Common myeloid progenitor, CD34-positive (primary cell): ENCODE measurements around the gene NISCH.

Experiments used
- CTCF ChIA-PET: fragments of 350-600 bp; sonication (Branson Sonifier 250); formaldehyde crosslinking; loops from one replicate; lab custom pipeline; 2021; ENCODE audit warnings: antibody characterized with exemption; lab: Charles Lee
- POLR2A ChIA-PET: fragments of 350-600 bp; sonication (Branson Sonifier 250); formaldehyde crosslinking; loops from one replicate; lab custom pipeline; 2021; ENCODE audit warnings: antibody characterized with exemption; lab: Charles Lee
- DNase-seq, 3 donors: peaks; one replicate each; pipeline versions ENCODE4 v3.0.0 to v3.0.0-alpha.2; 2013
- H3K27ac ChIP-seq, 2 experiments: 1 replicate in 1 of 2; 2 replicates in 1 of 2; pipeline ENCODE4 v1.7.0; 2013; ENCODE audit warnings: inconsistent platforms in 2 of 2, low read length in 2 of 2, mild to moderate bottlenecking in 2 of 2, low read depth in 1 of 2, moderate library complexity in 1 of 2; ENCODE audit not compliant: severe bottlenecking in 2 of 2, insufficient read depth in 1 of 2, poor library complexity in 1 of 2
- H3K27me3 ChIP-seq, 5 experiments: replicated peaks in 2 of 5; 1 replicate in 3 of 5; 2 replicates in 2 of 5; pipeline versions ENCODE4 v1.6.1 to v1.7.0; 2013; ENCODE audit warnings: low read length in 4 of 5, mild to moderate bottlenecking in 2 of 5, moderate library complexity in 2 of 5, inconsistent platforms in 1 of 5; ENCODE audit not compliant: insufficient read depth in 5 of 5, control insufficient read depth in 4 of 5
- H3K36me3 ChIP-seq, 4 experiments: 1 replicate in 2 of 4; 2 replicates in 2 of 4; pipeline versions ENCODE4 v1.6.1 to v1.7.0; 2013; ENCODE audit warnings: low read length in 3 of 4, control low read depth in 1 of 4, mild to moderate bottlenecking in 1 of 4; ENCODE audit not compliant: control insufficient read depth in 4 of 4, insufficient read depth in 4 of 4
- H3K4me1 ChIP-seq, 4 experiments: 1 replicate in 3 of 4; 2 replicates in 1 of 4; pipeline versions ENCODE4 v1.6.1 to v1.7.1; 2013; ENCODE audit warnings: low read length in 3 of 4, mild to moderate bottlenecking in 3 of 4, control low read depth in 1 of 4, inconsistent platforms in 1 of 4, moderate library complexity in 1 of 4; ENCODE audit not compliant: control insufficient read depth in 4 of 4, insufficient read depth in 4 of 4; ENCODE audit errors: control extremely low read depth in 1 of 4
- H3K4me3 ChIP-seq, 7 experiments: 1 replicate in 4 of 7; 2 replicates in 3 of 7; pipeline versions ENCODE4 v1.5.1 to v1.7.0; 2013; ENCODE audit warnings: mild to moderate bottlenecking in 7 of 7, low read length in 6 of 7, moderate library complexity in 6 of 7, inconsistent platforms in 2 of 7, low read depth in 2 of 7, control low read depth in 1 of 7; ENCODE audit not compliant: insufficient read depth in 4 of 7, control insufficient read depth in 1 of 7; ENCODE audit errors: extremely low read depth in 1 of 7
- H3K9me3 ChIP-seq, 5 experiments: 1 replicate in 4 of 5; 2 replicates in 1 of 5; pipeline versions ENCODE4 v1.6.1 to v1.7.1; 2013; ENCODE audit warnings: low read length in 4 of 5, mild to moderate bottlenecking in 2 of 5, inconsistent platforms in 1 of 5, low read depth in 1 of 5, moderate library complexity in 1 of 5; ENCODE audit not compliant: control insufficient read depth in 4 of 5, insufficient read depth in 2 of 5; ENCODE audit errors: control extremely low read depth in 1 of 5
- WGBS: methylation state at CpG from one replicate; pipeline ENCODE4 v1.1.5; 2013; ENCODE audit not compliant: insufficient coverage; 5-methylcytosine and 5-hydroxymethylcytosine counted together

NISCH gene

GRCh38 chr3:52453496-52454249, 1.7 kb upstream of the NISCH start, which contains the start of gene TNNC1:
TNNC1 (minus strand) TSS chr3:52454041; CDS start chr3:52454015, 26 bp downstream.
- Histone ChIP-seq H3K27ac (peak within 1 kb of the TSS in 1 of 2 experiments; percentile 78), H3K9me3 (no peaks in the 10 kb centered on the region), H3K4me1 (peaks cover 0 to 31% (median 23%) of the 10 kb centered on the region in 4 experiments), H3K36me3 (peaks cover under 1 to 14% (median 9%) of the 10 kb centered on the region in 4 experiments), H3K4me3 (peak within 1 kb of the TSS; percentile 61 to 84 (median 76)), H3K27me3 (no peaks in the 10 kb centered on the region)
- no peak for DNase-seq
- ChIA-PET POLR2A (no interaction called here), CTCF (interaction anchor here (0.9 to 15.4 kb wide), 5 partner anchors 10 to 234 kb away, joined by 3 to 477 read pairs (median 3); no protein-coding TSS in a partner anchor)
- WGBS = 90% methylated on average over 12 of the region's 16 CpGs

GRCh38 chr3:52454250-52454937, 1.0 kb upstream of the NISCH start:
- ChIA-PET CTCF (interaction anchor here (1.0 to 15.4 kb wide), 3 partner anchors 17 to 235 kb away, joined by 3 to 477 read pairs (median 3); no protein-coding TSS in a partner anchor), POLR2A (no interaction called here)
- 74% methylated on average over 7 of the region's 8 CpGs for WGBS
- no peaks in the 10 kb centered on the region for H3K9me3 ChIP-seq
- peaks cover 0 to 31% (median 23%) of the 10 kb centered on the region in 4 experiments for H3K4me1 ChIP-seq
- H3K4me3 ChIP-seq = peak overlapping the region in 4 of 7 experiments; percentile 73 to 84 (median 80)
- H3K27ac ChIP-seq = peak overlapping the region in 1 of 2 experiments; percentile 78
- no peak for DNase-seq
- peaks cover 7 to 20% (median 15%) of the 10 kb centered on the region in 4 experiments for H3K36me3 ChIP-seq
- no peaks in the 10 kb centered on the region for H3K27me3 ChIP-seq

- Histone ChIP-seq H3K27me3 (no peaks in the 10 kb centered on the region), H3K36me3 (peaks cover 7 to 23% (median 16%) of the 10 kb centered on the region in 4 experiments), H3K4me3 (peak overlapping the region; percentile 61 to 84 (median 76)), H3K27ac (peak overlapping the region; percentile 40 to 78), H3K4me1 (peaks cover 0 to 31% (median 23%) of the 10 kb centered on the region in 4 experiments), H3K9me3 (no peaks in the 10 kb centered on the region)
- POLR2A ChIA-PET = no interaction called here
- WGBS = 59% methylated on average over 11 of the region's 11 CpGs
- DNase-seq = no peak
- CTCF ChIA-PET = interaction anchor here (1.4 to 15.4 kb wide), 2 partner anchors 17 to 31 kb away, joined by 3 to 477 read pairs; no protein-coding TSS in a partner anchor
Measured at GRCh38 chr3:52454938-52455282, 494 bp upstream of the NISCH start.

- DNase-seq = peak in 1 of 3 donors; percentile 21
- 0% methylated on average over 1 of the region's 13 CpGs for WGBS
- no peaks in the 10 kb centered on the region for H3K9me3 ChIP-seq
- H3K27ac ChIP-seq = peak overlapping the region; percentile 36 to 81
- POLR2A ChIA-PET = interaction anchor here (0.6 kb wide), 1 partner anchor 189 kb away, joined by 3 read pairs; no protein-coding TSS in a partner anchor
- CTCF ChIA-PET = interaction anchor here (1.0 to 7.3 kb wide), 6 partner anchors 9 to 112 kb away, joined by 3 to 61 read pairs (median 3); no protein-coding TSS in a partner anchor
- peaks cover 9 to 32% (median 24%) of the 10 kb centered on the region in 4 experiments for H3K36me3 ChIP-seq
- H3K4me1 ChIP-seq = peaks cover 0 to 31% (median 23%) of the 10 kb centered on the region in 4 experiments
- H3K4me3 ChIP-seq = peak overlapping the region; percentile 56 to 90 (median 76)
- H3K27me3 ChIP-seq = no peaks in the 10 kb centered on the region
Measured at GRCh38 chr3:52456169-52456799, 880 bp downstream of the NISCH start.

- ChIA-PET POLR2A (no interaction called here), CTCF (interaction anchor here (1.0 to 7.3 kb wide), 7 partner anchors 9 to 111 kb away, joined by 3 to 61 read pairs (median 3); no protein-coding TSS in a partner anchor)
- no peak for DNase-seq
- peaks cover 9 to 33% (median 25%) of the 10 kb centered on the region in 4 experiments for H3K36me3 ChIP-seq
- peak overlapping the region in 5 of 7 experiments; percentile 73 to 90 (median 78) for H3K4me3 ChIP-seq
- WGBS = no CpG with 5 or more reads among the region's 5 CpGs
- H3K4me1 ChIP-seq = peaks cover 0 to 31% (median 23%) of the 10 kb centered on the region in 4 experiments
- no peaks in the 10 kb centered on the region for H3K9me3 ChIP-seq
- H3K27me3 ChIP-seq = no peaks in the 10 kb centered on the region
- H3K27ac ChIP-seq = peak overlapping the region; percentile 36 to 81
Measured at GRCh38 chr3:52456800-52457183, 1.4 kb downstream of the NISCH start.

- ChIA-PET POLR2A (no interaction called here), CTCF (interaction anchor here (0.9 to 7.3 kb wide), 6 partner anchors 8 to 40 kb away, joined by 3 to 61 read pairs (median 4); no protein-coding TSS in a partner anchor)
- Histone ChIP-seq H3K4me1 (peaks cover 0 to 27% (median 23%) of the 10 kb centered on the region in 4 experiments), H3K27ac (no peak overlapping the region), H3K36me3 (peaks cover 10 to 44% (median 28%) of the 10 kb centered on the region in 4 experiments), H3K4me3 (no peak overlapping the region), H3K27me3 (no peaks in the 10 kb centered on the region), H3K9me3 (no peaks in the 10 kb centered on the region)
- no peak for DNase-seq
- WGBS = 100% methylated on average over 3 of the region's 6 CpGs
Measured at GRCh38 chr3:52458031-52458760, 2.8 kb downstream of the NISCH start.
